Esophagus squamous epithelium (tissue), 5 donors: ENCODE data around the gene LDAF1. TPM values are rescaled to one million over a fixed set of nuclear protein-coding genes. Genes with fewer than 3 reads are reported as not detected.
A peak's percentile ranks its signal among the peaks of the same experiment; 100 is the strongest.
"Not testable (repeated sequence)": the region's sequence is repeated elsewhere in the genome, so short reads cannot be mapped to it uniquely, and the experiment has no call there.

Experiments
- DNase-seq: peaks from one replicate; lab custom pipeline; 2025; lab: John Stamatoyannopoulos, UW
- H3K27ac ChIP-seq, 4 donors: fragments of 200-600 bp; sonication (generic); one replicate each; pipeline ENCODE4 v1.5.1; 2016 to 2019; ENCODE audit warnings: mild to moderate bottlenecking in 1 of 4
- H3K27me3 ChIP-seq, 4 donors: fragments of 200-600 bp; sonication (generic); 1 replicate in 3 of 4; 2 replicates in 1 of 4; pipeline versions ENCODE4 v1.5.1 to v1.6.0; 2017 to 2021; ENCODE audit warnings: antibody characterized with exemption in 1 of 4
- H3K36me3 ChIP-seq, 3 donors: fragments of 200-600 bp; sonication (generic); one replicate each; pipeline ENCODE4 v1.5.1; 2016 to 2019
- H3K4me1 ChIP-seq, 3 donors: fragments of 200-600 bp; sonication (generic); one replicate each; pipeline ENCODE4 v1.5.1; 2017 to 2019
- H3K4me3 ChIP-seq, 4 donors: fragments of 200-600 bp; sonication (generic); 1 replicate in 3 of 4; 2 replicates in 1 of 4; pipeline ENCODE4 v1.5.1; 2016 to 2019; ENCODE audit warnings: mild to moderate bottlenecking in 2 of 4, moderate library complexity in 1 of 4
- H3K9me3 ChIP-seq, 3 donors: fragments of 200-600 bp; sonication (generic); one replicate each; pipeline ENCODE4 v1.5.1; 2016 to 2019
- CTCF ChIP-seq, 6 experiments: fragments of 450-650 bp in 4 of 6; fragments of 200-600 bp in 2 of 6; sonication (generic) in 2 of 6; IDR thresholded peaks; one replicate each; pipeline ENCODE4 v1.5.1; 2016 to 2019; ENCODE audit warnings: antibody characterized with exemption in 6 of 6, mild to moderate bottlenecking in 4 of 6, moderate library complexity in 4 of 6
- POLR2A ChIP-seq, 4 donors: fragments of 450-650 bp; IDR thresholded peaks; one replicate each; pipeline ENCODE4 v1.6.1; 2017; ENCODE audit warnings: antibody characterized with exemption in 4 of 4, mild to moderate bottlenecking in 4 of 4, moderate library complexity in 3 of 4
- WGBS, 2 donors: methylation state at CpG; one replicate each; pipeline ENCODE4 v1.1.5; 2018; 5-methylcytosine and 5-hydroxymethylcytosine counted together
- intact Hi-C: fragments of 100-400 bp; cut with DNase I; formaldehyde crosslinking; loops from one replicate; pipeline ENCODE4 v1.15.0; 2022
- total RNA-seq, 4 donors: library from RNA; depleted of rRNA; stranded (reverse); fragments of >200 nt; gene quantifications; one replicate each; pipeline ENCODE4 v1.1.0, GENCODE V29; 2016
- donor health status: DM: yes; HTN: yes; CAD: no.

The LDAF1 gene
- total RNA-seq, 4 donors from 2014 or later = 46.3 to 137 (median 111) TPM

DNA sequence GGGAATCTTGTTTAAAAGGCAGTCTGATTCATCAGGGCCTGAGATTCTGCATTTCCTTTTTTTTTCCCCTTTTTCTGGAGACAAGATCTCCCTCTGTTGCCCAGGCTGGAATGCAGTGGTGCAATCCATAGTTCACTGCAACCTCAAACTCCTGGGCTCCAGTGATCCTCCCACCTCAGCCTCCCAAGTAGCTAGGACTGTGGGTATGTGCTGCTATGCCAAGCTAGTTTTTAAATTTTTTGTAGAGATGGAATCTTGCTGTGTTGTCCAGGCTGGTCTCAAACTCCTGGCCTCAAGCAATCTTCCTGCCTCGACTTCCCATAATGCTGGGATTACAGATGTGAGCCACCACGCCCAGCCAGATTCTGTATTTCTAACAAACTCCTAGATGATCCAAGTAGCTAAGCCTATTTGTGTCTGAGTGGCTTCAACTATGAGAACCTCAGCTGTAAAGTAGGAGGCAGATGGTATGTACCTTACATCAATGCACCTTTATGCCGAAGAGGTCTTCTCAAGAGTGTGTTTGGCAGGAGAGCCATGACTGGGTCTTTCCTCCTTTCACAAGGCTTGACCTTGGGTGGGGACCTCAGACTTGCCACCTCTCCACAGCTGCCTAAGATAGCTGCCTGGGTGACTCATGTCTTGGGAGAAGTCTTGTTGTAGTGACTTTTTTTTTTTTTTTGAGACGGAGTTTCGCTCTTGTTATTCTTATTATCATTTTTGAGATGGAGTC lies 10.9 kb downstream of the LDAF1 start:
- Histone ChIP-seq H3K27ac (peak overlapping the region in 1 of 4 donors; percentile 16), H3K36me3 (peaks cover 11 to 91% (median 39%) of the 10 kb centered on the region in 3 donors)

GRCh38 chr16:21170116-21170515 lies 11.6 kb downstream of the LDAF1 start:
- H3K4me3 ChIP-seq, H3K27me3 ChIP-seq, DNase-seq, H3K9me3 ChIP-seq, intact Hi-C loops: not testable (repeated sequence)
- WGBS, 2 donors = 63 to 82% methylated on average over 7 of the region's 8 CpGs
- H3K27ac ChIP-seq = peak overlapping the region in 2 of 4 donors; percentile 16 to 46
- H3K4me1 ChIP-seq = peaks cover 0 to 19% (median 7%) of the 10 kb centered on the region in 3 donors
- peaks cover 11 to 91% (median 42%) of the 10 kb centered on the region in 3 donors for H3K36me3 ChIP-seq

More for the DNA sequence above, 10.9 kb downstream of the LDAF1 start:
- intact Hi-C loops = no loop called here
- DNase-seq = no peak
- no peaks in the 10 kb centered on the region for H3K27me3 ChIP-seq
- peaks cover 0 to 19% (median 7%) of the 10 kb centered on the region in 3 donors for H3K4me1 ChIP-seq
- H3K9me3 ChIP-seq = no peaks in the 10 kb centered on the region
- H3K4me3 ChIP-seq = no peak overlapping the region
- 73 to 74% methylated on average over 5 of the region's 5 CpGs for WGBS, 2 donors
- TF ChIP-seq CTCF (IDR thresholded peaks at IDR 0.05) (no peak), POLR2A (IDR thresholded peaks at IDR 0.05) (no peak)

DNA sequence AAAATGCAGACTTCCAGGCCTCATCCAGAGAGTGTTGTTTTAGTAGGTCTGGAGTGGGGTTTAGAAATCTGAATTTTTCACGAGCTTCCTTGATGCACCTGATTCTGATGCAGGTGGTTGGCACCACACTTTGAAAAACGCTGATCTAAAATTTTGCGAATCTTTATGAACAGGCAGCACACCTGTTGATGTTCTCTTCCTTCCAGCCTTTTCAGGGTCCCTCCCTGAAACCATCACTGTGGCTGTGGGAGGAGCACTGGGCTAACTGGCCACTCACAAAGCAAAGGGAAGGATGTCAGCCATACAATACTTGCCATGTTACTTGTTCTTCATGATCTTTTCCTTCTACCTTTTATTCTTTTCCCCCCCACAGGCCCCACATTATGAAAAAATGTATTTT lies 14.2 kb downstream of the LDAF1 start:
- H3K36me3 ChIP-seq = peaks cover 20 to 92% (median 39%) of the 10 kb centered on the region in 3 donors
- intact Hi-C loops = no loop called here
- peaks cover 0 to 28% (median 7%) of the 10 kb centered on the region in 3 donors for H3K4me1 ChIP-seq
- TF ChIP-seq CTCF (IDR thresholded peaks at IDR 0.05) = no peak
- no peak for TF ChIP-seq POLR2A (IDR thresholded peaks at IDR 0.05)
- WGBS, 2 donors = 89% methylated on average over 3 of the region's 3 CpGs
- no peaks in the 10 kb centered on the region for H3K9me3 ChIP-seq
- H3K27me3 ChIP-seq = no peaks in the 10 kb centered on the region
- no peak overlapping the region for H3K27ac ChIP-seq
- DNase-seq = no peak
- no peak overlapping the region for H3K4me3 ChIP-seq

GRCh38 chr16:21175397-21175796 lies 16.9 kb downstream of the LDAF1 start:
- DNase-seq = no peak
- intact Hi-C loops = no loop called here
- H3K36me3 ChIP-seq = peaks cover 27 to 100% (median 46%) of the 10 kb centered on the region in 3 donors
- TF ChIP-seq CTCF (IDR thresholded peaks at IDR 0.05) (no peak), POLR2A (IDR thresholded peaks at IDR 0.05) (no peak)
- H3K27me3 ChIP-seq = no peaks in the 10 kb centered on the region
- 38 to 53% methylated on average over 1 of the region's 1 CpG for WGBS, 2 donors
- H3K9me3 ChIP-seq = no peaks in the 10 kb centered on the region
- peaks cover 0 to 14% (median 0%) of the 10 kb centered on the region in 3 donors for H3K4me1 ChIP-seq
- H3K27ac ChIP-seq = no peak overlapping the region
- no peak overlapping the region for H3K4me3 ChIP-seq

GRCh38 chr16:21179126-21179982 lies 20.9 kb downstream of the LDAF1 start:
- intact Hi-C loops = no loop called here
- H3K27me3 ChIP-seq = no peaks in the 10 kb centered on the region
- 83 to 85% methylated on average over 13 of the region's 13 CpGs for WGBS, 2 donors

More at GRCh38 chr16:21179126-21179982, 20.9 kb downstream of the LDAF1 start:
- Histone ChIP-seq H3K4me3 (no peak overlapping the region), H3K9me3 (no peaks in the 10 kb centered on the region), H3K27ac (peak overlapping the region in 1 of 4 donors; percentile 12), H3K4me1 (peaks cover 0 to 12% (median 0%) of the 10 kb centered on the region in 3 donors), H3K36me3 (peaks cover 24 to 99% (median 33%) of the 10 kb centered on the region in 3 donors)
- no peak for DNase-seq
- TF ChIP-seq POLR2A (IDR thresholded peaks at IDR 0.05) (no peak), CTCF (IDR thresholded peaks at IDR 0.05) (no peak)
